Measurements from ENCODE around the gene MAP2K4.

MAP2K4 gene

DNA sequence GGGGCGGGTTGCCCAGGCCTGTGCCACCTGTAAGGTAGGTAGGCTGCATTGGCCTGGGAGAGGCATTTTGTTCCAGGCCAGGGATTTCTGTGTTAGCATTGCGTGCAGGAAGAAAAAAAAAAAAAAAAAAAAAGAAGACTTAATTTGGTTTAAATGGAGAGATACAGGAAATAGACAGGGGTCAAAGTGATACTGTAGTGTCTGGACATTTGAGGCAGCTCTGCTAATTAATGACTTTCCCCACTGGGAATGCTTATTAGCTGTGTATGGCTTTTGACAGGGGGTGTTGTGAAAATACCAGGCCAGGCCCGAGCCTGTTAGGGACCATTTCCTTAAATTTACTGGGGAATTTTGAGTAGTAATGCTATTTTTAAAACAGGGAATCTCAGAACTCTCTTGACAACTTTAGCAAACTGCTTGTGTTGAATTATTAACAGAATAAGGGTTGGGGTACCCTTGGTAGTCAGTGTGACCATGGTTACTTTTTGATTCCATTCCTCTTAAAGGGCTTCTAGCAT lies 1.0 kb downstream of the MAP2K4 start:
- TF ChIP-seq, protein P1, sequence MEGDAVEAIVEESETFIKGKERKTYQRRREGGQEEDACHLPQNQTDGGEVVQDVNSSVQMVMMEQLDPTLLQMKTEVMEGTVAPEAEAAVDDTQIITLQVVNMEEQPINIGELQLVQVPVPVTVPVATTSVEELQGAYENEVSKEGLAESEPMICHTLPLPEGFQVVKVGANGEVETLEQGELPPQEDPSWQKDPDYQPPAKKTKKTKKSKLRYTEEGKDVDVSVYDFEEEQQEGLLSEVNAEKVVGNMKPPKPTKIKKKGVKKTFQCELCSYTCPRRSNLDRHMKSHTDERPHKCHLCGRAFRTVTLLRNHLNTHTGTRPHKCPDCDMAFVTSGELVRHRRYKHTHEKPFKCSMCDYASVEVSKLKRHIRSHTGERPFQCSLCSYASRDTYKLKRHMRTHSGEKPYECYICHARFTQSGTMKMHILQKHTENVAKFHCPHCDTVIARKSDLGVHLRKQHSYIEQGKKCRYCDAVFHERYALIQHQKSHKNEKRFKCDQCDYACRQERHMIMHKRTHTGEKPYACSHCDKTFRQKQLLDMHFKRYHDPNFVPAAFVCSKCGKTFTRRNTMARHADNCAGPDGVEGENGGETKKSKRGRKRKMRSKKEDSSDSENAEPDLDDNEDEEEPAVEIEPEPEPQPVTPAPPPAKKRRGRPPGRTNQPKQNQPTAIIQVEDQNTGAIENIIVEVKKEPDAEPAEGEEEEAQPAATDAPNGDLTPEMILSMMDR (conservative IDR thresholded peaks at IDR 0.05; ENCODE audit: low read depth, low read length) = no peak
- peak overlapping the region; percentile 71 for H3K4me3 ChIP-seq (ENCODE audit: low read length)
- no peak for DNase-seq (ENCODE audit: low read depth)

DNA sequence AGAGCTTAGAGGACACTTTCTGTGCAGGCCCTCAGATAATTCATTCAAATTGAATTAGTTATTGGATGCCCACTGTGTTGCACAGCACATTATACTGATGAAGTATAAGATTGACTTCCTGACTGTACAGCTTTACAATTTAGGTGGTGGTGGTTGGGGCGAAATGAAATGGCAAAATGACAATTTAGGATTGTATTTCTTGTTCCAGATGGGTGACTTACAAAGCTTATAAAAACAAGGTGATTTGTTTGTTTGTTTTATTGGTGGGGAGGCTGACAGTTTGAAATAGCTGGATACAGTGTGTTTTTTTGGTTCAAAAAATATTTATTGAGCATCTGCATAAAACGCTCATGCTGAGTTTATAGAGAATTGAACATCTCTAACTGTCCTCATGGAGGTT lies 1.6 kb downstream of the MAP2K4 start:
- DNase-seq (ENCODE audit: low read depth) = no peak
- TF ChIP-seq, protein P1 (conservative IDR thresholded peaks at IDR 0.05; ENCODE audit: low read depth, low read length) = no peak
- H3K4me3 ChIP-seq (ENCODE audit: low read length) = no peak overlapping the region

DNA sequence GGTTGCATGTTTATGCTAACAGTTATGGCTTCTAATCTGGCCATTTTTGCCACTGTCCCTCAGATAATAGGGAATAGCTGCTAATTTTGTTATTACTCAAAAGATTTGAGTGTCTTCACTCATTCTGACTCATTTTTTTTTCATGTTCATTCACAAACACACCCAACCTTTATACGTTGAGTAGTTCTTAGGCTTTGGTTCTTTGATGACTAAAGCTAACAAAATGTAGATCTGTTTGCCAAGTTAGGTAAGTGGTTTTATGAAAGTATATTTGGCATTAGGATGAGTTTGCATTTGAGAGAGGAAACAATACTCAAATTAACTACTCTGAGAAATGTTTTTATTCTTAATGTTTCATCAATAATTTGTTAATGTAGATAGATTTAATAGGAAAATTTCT lies 3.6 kb downstream of the MAP2K4 start:
- peak; percentile 56 for DNase-seq (ENCODE audit: low read depth)
- TF ChIP-seq, protein P1 (conservative IDR thresholded peaks at IDR 0.05; ENCODE audit: low read depth, low read length) = no peak
- H3K4me3 ChIP-seq (ENCODE audit: low read length) = no peak overlapping the region

DNA sequence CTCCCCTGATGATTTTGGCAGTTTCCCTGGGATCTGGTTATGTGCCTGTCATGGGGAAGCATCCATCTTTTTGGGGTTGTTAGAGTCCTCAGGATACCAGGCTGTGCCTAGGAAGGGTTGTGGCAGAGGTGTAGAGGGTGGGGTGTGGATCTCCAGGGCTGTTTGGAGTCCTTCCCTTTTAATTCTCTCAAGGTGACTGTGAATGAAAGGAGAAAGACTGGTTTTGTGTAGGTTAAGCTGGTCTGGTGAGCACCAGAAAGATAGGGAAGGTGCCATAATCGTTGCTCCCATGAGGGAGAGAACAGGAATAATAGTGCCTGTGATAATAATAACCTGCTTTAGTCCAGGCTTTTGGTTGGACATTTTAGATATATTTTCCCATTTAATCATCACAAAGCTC lies 7.0 kb downstream of the MAP2K4 start:
- TF ChIP-seq, protein P1 (conservative IDR thresholded peaks at IDR 0.05; ENCODE audit: low read depth, low read length) = no peak
- DNase-seq (ENCODE audit: low read depth) = no peak
- no peak overlapping the region for H3K4me3 ChIP-seq (ENCODE audit: low read length)

DNA sequence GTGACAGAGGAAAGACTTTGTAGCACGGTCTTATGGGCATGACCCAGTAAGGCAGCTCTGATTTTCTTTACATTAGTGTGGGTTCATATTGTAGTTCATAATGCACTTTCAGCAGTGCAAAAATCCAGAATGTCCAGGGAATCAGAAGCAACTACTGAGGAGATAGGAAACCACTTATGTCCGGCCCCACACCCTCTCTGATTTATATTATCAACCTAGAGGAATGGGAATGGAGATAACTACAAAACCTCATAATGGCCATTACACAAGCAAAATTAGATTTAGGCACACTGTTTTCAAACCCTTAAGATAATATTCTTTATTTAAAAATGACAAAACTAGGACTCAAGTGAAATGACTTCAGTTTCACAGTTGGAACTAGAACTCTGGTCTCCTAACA lies 7.9 kb downstream of the MAP2K4 start:
- DNase-seq (ENCODE audit: low read depth) = no peak

DNA sequence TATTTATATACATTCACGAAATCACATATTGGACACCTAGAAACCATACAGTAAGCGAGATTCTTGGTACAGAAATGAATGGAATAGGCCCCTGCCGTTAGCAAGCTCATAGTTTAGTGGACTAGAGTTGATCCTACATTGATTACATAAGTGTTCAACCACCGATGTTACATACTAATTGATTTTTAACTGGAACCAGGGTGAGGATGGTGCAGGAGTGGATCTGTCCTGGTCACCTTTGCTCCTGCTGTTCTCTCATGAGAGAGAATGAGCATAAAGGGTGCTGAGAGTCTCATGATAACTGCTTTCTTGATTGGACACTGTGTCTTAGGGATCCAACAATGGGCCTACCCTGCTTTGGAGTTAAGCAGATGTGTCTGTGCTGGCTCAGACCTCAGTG lies 13.9 kb downstream of the MAP2K4 start:
- TF ChIP-seq, protein P1 (conservative IDR thresholded peaks at IDR 0.05; ENCODE audit: low read depth, low read length) = no peak
- no peak for DNase-seq (ENCODE audit: low read depth)
- no peak overlapping the region for H3K4me3 ChIP-seq (ENCODE audit: low read length)

More for the DNA sequence above, 7.9 kb downstream of the MAP2K4 start:
- TF ChIP-seq, protein P1 (conservative IDR thresholded peaks at IDR 0.05; ENCODE audit: low read depth, low read length) = no peak
- H3K4me3 ChIP-seq (ENCODE audit: low read length) = no peak overlapping the region

DNA sequence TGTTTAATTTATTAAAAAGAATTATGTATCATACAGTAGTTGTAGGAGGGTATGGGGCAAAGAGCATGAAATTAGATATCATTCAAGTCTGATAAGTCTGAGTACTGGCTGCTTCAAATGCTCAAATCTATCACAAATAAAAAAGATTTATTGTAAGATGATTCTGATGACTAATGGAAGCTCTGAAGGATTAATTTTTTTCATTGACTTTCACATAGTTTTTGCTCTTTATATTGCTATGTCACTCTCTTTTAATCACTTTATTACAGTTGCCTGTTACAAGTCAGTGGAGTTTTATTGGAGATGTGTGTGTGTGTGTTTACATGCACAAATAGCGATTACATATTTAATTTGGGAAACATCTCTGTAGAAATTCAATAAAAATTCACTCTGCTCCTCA lies 15.0 kb downstream of the MAP2K4 start:
- no peak overlapping the region for H3K4me3 ChIP-seq (ENCODE audit: low read length)
- no peak for DNase-seq (ENCODE audit: low read depth)
- TF ChIP-seq, protein P1 (conservative IDR thresholded peaks at IDR 0.05; ENCODE audit: low read depth, low read length) = no peak
